Measurements from ENCODE around the gene MAP3K12. TPM values are rescaled to one million over a fixed set of nuclear protein-coding genes. Genes with fewer than 3 reads are reported as not detected.

MAP3K12 gene
- total RNA-seq, 1 experiment from 2014 or later: 3.9 TPM

DNA sequence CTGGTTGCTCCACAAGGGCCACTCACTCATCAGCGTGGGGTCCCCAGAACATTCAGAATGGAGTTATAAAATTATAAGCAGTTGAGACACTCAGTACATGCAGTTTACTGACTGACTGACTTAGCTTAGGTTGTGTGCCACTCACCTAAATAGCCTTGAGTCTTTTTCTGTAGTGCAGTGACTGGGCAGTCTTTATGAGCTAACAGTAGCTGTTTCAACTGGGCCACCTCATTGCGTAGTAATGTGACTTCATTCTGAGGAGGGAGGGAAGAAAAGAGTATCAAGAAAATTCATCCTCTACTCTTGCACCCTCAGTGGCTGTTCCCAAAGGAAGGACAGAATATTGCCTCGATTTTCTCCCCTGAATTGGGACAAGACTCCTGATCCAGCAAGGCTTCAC is 23.9 kb upstream of the MAP3K12 start:
- no peaks in the 10 kb centered on the region for H3K4me1 Mint-ChIP-seq (ENCODE audit: low read depth, unreplicated experiment)
- H3K36me3 Mint-ChIP-seq (ENCODE audit: insufficient read depth, unreplicated experiment): peaks cover 33% of the 10 kb centered on the region

DNA sequence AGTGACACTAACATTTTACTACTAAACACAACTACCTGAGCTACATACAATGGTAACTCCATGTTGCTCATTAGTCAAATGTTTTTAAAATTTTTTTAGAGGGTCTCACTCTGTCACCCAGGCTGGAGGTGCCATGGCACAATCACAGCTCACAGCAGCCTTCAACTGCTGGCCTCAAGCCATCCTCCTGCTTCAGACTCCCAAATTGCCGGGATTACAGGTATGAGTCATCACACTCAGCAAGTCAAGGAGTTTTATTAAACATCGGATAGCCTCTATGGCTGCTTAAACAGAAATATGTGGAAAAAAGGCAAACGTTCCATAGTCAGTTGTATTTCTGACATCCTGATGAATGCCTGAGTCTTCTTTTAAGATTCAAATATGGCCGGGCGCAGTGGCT is 19.1 kb upstream of the MAP3K12 start:
- TF ChIP-seq, protein P1, sequence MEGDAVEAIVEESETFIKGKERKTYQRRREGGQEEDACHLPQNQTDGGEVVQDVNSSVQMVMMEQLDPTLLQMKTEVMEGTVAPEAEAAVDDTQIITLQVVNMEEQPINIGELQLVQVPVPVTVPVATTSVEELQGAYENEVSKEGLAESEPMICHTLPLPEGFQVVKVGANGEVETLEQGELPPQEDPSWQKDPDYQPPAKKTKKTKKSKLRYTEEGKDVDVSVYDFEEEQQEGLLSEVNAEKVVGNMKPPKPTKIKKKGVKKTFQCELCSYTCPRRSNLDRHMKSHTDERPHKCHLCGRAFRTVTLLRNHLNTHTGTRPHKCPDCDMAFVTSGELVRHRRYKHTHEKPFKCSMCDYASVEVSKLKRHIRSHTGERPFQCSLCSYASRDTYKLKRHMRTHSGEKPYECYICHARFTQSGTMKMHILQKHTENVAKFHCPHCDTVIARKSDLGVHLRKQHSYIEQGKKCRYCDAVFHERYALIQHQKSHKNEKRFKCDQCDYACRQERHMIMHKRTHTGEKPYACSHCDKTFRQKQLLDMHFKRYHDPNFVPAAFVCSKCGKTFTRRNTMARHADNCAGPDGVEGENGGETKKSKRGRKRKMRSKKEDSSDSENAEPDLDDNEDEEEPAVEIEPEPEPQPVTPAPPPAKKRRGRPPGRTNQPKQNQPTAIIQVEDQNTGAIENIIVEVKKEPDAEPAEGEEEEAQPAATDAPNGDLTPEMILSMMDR (IDR thresholded peaks at IDR 0.05; ENCODE audit: insufficient read depth in 1 of 2, low read depth in 1 of 2, low read length in 1 of 2, severe bottlenecking in 1 of 2, unreplicated experiment in 1 of 2): no peak
- Histone ChIP-seq H3K9me3 (no peaks in the 10 kb centered on the region), H3K27me3 (replicated peaks; ENCODE audit: control insufficient read depth, insufficient read depth, low read length) (no peaks in the 10 kb centered on the region), H3K4me3 (ENCODE audit: low read depth, low read length) (no peak overlapping the region), H3K4me1 (no peaks in the 10 kb centered on the region), H3K36me3 (ENCODE audit: control insufficient read depth, insufficient read depth, low read length) (no peaks in the 10 kb centered on the region; the same call in none of the 2 replicates)
- H3K4me1 Mint-ChIP-seq (ENCODE audit: low read depth, unreplicated experiment): no peaks in the 10 kb centered on the region
- ChIA-PET CTCF (no interaction called here), POLR2A (no interaction called here)
- H3K27ac Mint-ChIP-seq (ENCODE audit: unreplicated experiment): no peak overlapping the region
- BruUV-seq (replicated peaks): no TSS peak
- H3K9me3 Mint-ChIP-seq (ENCODE audit: unreplicated experiment): no peaks in the 10 kb centered on the region
- intact Hi-C loops (cut with micrococcal nuclease; ENCODE audit: unreplicated experiment): no loop called here
- no peak for DNase-seq
- H3K4me3 Mint-ChIP-seq (ENCODE audit: unreplicated experiment): no peak overlapping the region
- H3K36me3 Mint-ChIP-seq (ENCODE audit: insufficient read depth, unreplicated experiment): peaks cover 28% of the 10 kb centered on the region
- no peaks in the 10 kb centered on the region for H3K27me3 Mint-ChIP-seq (ENCODE audit: insufficient read depth, unreplicated experiment)

More for the DNA sequence above, 23.9 kb upstream of the MAP3K12 start:
- Mint-ChIP-seq H3K4me3 (ENCODE audit: unreplicated experiment) (no peak overlapping the region), H3K9me3 (ENCODE audit: unreplicated experiment) (no peaks in the 10 kb centered on the region), H3K27ac (ENCODE audit: unreplicated experiment) (no peak overlapping the region), H3K27me3 (ENCODE audit: insufficient read depth, unreplicated experiment) (no peaks in the 10 kb centered on the region)
- no peak for DNase-seq
- no TSS peak for BruUV-seq (replicated peaks)
- H3K27me3 ChIP-seq (replicated peaks; ENCODE audit: control insufficient read depth, insufficient read depth, low read length): no peaks in the 10 kb centered on the region
- CTCF ChIA-PET: no interaction called here
- H3K4me3 ChIP-seq (ENCODE audit: low read depth, low read length): no peak overlapping the region
- H3K4me1 ChIP-seq: no peaks in the 10 kb centered on the region
- H3K36me3 ChIP-seq (ENCODE audit: control insufficient read depth, insufficient read depth, low read length): no peaks in the 10 kb centered on the region; the same call in 1 of the 2 replicates
- intact Hi-C loops (cut with micrococcal nuclease; ENCODE audit: unreplicated experiment): no loop called here
- POLR2A ChIA-PET: no interaction called here
- TF ChIP-seq, protein P1 (IDR thresholded peaks at IDR 0.05; ENCODE audit: insufficient read depth in 1 of 2, low read depth in 1 of 2, low read length in 1 of 2, severe bottlenecking in 1 of 2, unreplicated experiment in 1 of 2): no peak
- H3K9me3 ChIP-seq: no peaks in the 10 kb centered on the region

DNA sequence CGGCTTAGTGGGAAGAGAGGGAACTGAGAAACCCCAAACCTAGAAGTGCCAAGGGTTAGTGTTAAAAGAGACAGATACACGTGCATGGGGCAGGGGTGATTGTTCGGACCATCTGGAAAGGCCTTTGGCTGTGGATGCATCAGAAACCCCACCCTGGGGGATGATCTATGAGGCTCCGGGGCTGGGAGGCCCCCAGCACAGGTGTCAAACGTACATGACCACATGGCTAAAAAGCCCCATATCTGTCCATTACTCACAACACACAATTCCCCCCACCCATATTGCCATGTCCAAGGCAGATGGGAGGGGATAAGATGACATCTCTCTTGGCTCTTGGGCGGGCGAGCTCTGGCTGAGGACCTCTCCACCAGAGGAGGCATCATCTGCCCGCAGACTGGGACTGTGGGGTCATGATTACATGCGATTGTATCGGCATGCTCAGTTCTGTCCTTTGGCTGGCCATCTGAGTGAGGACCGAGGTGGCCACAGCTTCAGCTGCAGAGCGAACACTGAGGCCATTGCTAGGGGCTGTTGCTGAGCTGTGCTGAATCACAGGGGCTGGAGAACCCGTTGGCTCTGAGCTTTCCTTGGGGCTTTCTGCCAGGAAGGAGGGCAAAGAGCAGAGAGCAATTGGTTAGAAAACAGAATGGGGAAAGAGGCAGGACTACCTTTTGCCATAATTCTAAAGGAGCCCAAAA is 17.6 kb upstream of the MAP3K12 start:
- H3K9me3 ChIP-seq: no peaks in the 10 kb centered on the region
- H3K4me1 ChIP-seq: no peaks in the 10 kb centered on the region
- Mint-ChIP-seq H3K27ac (ENCODE audit: unreplicated experiment) (no peak overlapping the region), H3K4me3 (ENCODE audit: unreplicated experiment) (no peak overlapping the region), H3K36me3 (ENCODE audit: insufficient read depth, unreplicated experiment) (peaks cover 20% of the 10 kb centered on the region), H3K9me3 (ENCODE audit: unreplicated experiment) (no peaks in the 10 kb centered on the region), H3K4me1 (ENCODE audit: low read depth, unreplicated experiment) (no peaks in the 10 kb centered on the region), H3K27me3 (ENCODE audit: insufficient read depth, unreplicated experiment) (no peaks in the 10 kb centered on the region)
- no TSS peak for BruUV-seq (replicated peaks)
- peaks cover under 1% of the 10 kb centered on the region for H3K36me3 ChIP-seq (ENCODE audit: control insufficient read depth, insufficient read depth, low read length)
- TF ChIP-seq, protein P1 (IDR thresholded peaks at IDR 0.05; ENCODE audit: insufficient read depth in 1 of 2, low read depth in 1 of 2, low read length in 1 of 2, severe bottlenecking in 1 of 2, unreplicated experiment in 1 of 2): no peak
- intact Hi-C loops (cut with micrococcal nuclease; ENCODE audit: unreplicated experiment): no loop called here
- ChIA-PET CTCF (interaction anchor here (0.9 kb wide), 1 partner anchor 8 kb away, joined by 4 read pairs; no protein-coding TSS in a partner anchor), POLR2A (no interaction called here)
- H3K4me3 ChIP-seq (ENCODE audit: low read depth, low read length): no peak overlapping the region
- DNase-seq: no peak
- no peaks in the 10 kb centered on the region for H3K27me3 ChIP-seq (replicated peaks; ENCODE audit: control insufficient read depth, insufficient read depth, low read length)
